ENCODE data around the gene LRRC52. TPM values are rescaled to one million over a fixed set of nuclear protein-coding genes. Genes with fewer than 3 reads are reported as not detected.

Gene LRRC52
- total RNA-seq, 1 experiment from 2014 or later = not detected

DNA sequence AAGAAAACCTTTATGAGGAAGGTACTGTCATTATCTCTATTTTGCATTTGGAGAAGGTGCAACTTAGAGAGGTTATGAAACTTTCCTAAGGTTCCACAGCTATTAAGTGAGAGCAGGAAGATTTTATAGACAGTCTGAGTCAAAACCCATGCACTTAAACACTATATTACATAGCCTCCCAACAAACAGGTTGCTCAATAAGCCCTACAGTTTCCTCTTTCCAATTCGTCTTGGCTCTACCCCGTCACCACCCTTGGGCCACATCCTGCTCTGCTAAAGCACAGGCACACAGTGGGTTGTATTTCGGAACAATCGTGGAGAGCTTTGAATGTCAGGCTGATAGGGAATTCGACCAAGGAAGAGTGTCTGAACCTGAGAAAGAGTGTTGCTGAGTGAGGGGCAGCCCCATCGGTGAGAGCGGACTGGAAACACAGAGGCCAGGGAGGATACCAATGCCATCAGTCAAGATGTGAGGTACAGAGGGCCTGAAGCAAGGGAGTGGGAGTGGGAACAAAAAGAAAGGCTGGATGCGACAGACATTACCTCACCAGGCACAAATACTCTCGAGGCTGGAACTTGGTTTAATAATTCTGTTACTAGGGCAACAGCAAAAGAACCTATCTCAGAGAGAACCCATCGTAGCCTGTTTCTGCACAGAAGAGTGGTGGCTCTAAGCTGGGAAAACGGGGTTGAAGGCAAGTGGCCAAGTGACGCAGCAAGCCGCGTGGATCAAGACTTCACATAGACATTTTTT lies 6.3 kb upstream of the LRRC52 start:
- no peak for DNase-seq (ENCODE audit: low read depth)

DNA sequence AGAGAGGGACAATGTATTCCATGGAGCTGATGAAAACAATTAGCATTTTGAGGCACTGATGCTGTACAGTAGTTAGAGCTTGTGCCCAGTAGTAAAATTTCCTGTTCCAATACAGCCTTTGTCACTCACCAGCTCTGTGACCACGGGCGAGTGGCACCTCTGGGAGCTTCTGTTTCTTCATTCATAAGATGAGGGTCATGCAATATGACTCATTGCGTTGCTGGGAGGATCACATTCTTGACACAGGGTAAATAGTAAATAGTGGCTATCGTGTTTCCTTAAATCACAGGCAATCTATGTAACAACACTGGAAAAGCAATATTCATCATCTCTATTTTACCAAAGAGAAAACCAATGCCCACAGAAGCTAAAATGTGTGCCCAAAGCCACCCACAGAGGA lies 4.5 kb upstream of the LRRC52 start:
- DNase-seq (ENCODE audit: low read depth) = peak; percentile 71

DNA sequence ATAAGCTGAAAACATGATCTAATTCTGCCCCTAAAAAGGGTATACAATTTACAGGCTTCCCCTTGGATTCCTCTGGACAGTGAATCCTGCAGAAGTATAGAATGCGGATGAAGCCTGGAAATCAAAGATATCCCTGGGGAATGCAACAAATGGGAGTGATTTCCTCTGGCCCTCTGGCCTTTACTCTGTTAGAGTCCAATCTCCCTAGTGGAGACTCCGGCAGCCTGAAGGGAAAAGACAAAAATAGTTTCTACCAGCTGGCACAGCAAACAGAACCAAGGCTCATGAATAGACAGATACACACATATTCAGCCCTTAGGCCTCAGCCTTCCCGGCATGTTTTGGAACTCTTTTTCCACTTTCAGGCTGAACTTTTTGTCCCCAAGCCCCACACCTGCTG lies 3.9 kb upstream of the LRRC52 start:
- no peak for DNase-seq (ENCODE audit: low read depth)

- no peak for DNase-seq (ENCODE audit: low read depth)
Measured at GRCh38 chr1:165542015-165542631, 1.7 kb upstream of the LRRC52 start.

DNA sequence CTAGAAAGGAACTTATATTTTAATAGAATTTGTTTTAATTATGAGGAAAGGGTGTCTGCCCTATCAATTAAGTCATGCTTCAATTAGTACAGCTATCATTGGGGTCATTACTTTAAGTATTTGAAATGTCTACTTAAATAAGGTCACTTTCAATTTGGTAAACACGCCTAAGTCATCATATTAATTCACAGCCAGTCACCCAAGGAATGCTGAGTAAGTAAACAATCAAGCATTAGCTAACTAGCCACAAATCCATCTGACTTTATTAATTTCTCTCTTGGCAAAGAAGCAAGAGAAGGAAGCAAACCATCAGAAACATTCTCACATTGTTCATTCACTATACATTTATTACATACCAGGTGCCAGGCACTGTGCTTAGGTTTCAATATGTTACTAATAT lies 1.2 kb upstream of the LRRC52 start:
- DNase-seq (ENCODE audit: low read depth) = no peak

- no peak for DNase-seq (ENCODE audit: low read depth)
Measured at GRCh38 chr1:165544996-165545395, 1.2 kb downstream of the LRRC52 start.

DNA sequence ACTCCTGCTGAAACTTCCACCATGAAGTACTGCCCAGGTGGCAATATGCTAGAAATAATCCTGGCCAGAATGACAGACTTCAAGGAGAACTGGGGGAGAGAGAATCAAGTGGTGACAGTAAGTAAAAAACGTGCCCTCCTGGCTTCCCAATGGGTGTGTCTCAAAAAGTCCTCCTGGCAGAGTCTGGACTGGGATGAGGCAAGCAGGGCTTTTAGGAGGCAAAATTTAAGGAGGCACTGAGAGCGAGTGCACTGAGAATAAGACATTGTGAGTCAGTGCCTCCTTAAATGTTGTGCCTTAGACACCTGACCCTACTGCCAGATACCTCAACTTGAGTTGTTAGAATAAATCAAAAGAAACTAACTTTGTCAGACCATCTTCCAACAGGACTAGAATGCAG lies 2.2 kb downstream of the LRRC52 start:
- DNase-seq (ENCODE audit: low read depth) = no peak

DNA sequence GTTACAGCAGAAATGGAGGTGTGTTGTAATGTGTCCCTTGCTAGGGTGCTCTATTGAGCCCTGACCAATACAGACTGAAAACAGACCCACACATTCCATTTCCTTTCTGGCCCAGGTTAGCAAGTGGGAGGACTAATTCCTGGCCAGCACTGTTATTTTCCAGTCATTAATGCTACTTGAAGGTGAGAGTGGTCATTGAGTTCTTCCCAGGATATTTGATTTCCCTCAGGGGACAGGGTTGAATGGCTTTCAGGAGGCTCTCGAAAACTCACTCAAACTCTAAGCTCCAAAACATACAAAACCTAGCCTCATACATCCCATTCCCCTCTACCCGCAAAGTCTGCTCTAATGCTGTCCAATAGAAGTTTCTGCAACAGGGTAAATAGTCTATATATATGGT lies 6.2 kb downstream of the LRRC52 start:
- DNase-seq (ENCODE audit: low read depth) = no peak

GRCh38 chr1:165551469-165551868 lies 7.7 kb downstream of the LRRC52 start:
- no peak for DNase-seq (ENCODE audit: low read depth)

GRCh38 chr1:165560883-165561656 lies 17.3 kb downstream of the LRRC52 start:
- DNase-seq (ENCODE audit: low read depth) = no peak

DNA sequence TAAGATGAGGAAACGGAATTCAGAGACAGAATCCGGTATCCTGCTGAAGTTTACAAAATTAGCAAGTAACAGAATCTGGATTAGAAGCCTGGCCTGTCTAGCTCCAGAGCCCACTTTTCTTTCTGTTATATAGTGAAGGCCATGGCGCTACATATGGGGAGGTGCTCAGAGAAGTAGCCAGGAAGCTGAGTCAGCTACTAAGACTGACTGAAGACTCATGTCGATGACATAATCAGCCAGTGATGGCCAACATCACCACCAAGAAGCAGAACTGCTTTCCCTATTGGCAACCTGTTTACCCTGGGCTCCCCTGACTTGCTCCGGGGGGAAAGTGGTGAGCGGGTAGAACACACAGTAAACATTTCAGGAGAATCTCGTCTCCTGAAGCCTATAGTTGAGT lies 18.8 kb downstream of the LRRC52 start:
- peak; percentile 55 for DNase-seq (ENCODE audit: low read depth)

DNA sequence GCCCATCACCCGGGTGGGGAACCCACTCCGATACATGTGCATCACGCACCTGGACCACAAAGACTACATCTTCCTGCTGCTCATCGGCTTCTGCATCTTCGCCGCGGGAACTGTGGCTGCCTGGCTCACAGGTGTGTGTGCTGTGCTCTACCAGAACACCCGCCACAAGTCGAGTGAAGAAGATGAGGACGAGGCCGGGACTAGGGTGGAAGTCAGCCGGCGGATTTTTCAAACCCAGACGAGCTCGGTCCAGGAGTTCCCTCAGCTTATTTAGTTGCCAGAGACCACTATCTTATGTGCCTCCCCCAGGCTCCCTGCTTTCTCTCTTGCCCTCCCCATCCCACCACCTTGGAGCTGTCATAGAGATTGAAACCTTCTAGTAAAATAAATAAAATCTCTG lies 19.8 kb downstream of the LRRC52 start:
- no peak for DNase-seq (ENCODE audit: low read depth)

DNA sequence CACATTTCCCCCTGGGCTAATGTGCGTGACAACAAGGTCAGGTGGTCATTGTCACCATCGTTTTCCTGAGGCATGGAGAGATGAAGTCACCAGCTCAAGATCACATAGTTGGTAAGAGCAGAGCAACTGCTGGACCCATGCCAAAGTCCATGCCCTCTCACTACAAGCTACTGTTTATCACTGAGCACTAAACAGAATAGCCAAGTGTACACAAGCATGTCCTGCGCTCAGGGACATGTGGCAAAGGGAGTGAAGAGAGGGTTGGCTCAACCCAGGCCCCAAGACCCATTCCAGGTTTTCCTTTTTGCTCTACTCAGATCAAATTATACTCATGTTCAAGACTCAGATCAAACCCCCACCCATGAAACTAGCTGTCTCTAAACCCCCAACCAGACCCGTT lies 20.8 kb downstream of the LRRC52 start:
- no peak for DNase-seq (ENCODE audit: low read depth)

DNA sequence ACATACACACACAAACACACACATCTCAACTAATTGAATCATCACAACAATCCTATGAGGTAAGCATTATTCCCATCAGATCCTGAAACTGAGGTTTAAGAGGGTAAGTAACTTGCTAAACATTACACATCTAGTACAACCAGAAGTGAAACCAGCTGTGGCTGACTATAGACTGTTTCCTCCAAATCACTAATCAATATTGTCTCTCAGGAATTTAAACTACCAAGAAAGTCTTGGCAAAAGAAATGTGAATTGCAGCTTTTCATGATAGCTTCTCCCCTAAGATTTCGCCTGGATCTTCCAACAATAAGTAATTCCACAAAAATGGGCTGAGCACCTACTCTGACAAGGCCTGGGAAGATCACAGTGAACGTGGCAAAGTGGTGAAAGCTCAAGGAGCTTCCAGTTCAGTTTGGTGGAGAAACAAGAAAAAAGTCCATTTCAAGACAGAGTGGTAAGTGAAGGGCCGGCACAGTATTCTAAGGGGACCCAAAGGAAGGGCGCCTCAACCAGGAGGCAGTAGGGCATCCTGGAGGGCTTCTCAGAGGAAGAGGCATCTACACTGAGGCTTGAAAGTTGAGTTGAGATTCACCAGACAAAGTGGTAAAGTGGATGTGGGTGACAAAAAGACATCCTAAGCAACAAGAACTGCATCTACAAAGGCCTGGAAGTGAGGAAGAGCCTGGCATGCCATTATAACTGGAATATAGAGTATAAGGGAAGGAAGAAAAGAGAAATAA lies 22.1 kb downstream of the LRRC52 start:
- no peak for DNase-seq (ENCODE audit: low read depth)

DNA sequence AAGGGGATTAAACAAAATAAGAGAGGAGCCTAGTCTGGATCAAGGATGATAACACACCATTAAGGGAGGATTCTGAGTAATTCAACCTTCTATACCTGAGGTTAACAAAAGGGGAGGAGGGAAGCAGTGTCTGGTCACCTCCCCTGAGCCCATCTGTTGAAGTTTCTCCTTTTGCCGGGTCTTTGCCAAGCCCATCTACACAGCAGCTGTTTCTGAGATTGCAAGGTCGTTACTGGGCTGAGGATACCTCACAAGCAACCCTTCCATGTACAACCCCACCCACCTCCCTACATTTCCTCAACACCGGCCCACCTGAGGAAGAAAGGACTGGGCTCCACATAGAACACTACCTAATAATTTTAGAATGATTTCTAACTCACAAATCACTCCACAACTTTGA lies 26.3 kb downstream of the LRRC52 start:
- DNase-seq (ENCODE audit: low read depth) = no peak

- DNase-seq (ENCODE audit: low read depth) = no peak
Measured at GRCh38 chr1:165573787-165574186, 30.0 kb downstream of the LRRC52 start.

DNA sequence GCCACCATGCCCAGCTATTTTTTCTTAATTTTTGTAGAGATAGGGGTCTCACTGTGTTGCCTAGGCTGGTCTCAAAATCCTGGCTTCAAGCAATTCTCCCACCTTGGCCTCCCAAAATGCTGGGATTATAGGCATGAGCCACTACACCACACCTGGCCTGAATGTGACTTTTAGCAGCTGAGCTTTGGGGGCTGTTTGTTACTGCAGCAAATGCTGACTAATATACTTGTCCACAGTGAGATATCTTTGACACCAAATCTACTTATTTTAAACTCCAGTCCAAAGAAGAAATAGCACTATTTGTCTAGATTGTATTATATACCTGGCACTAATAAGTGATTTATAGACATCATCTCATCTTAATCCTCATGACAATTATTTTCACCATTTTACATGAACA lies 30.5 kb downstream of the LRRC52 start:
- DNase-seq (ENCODE audit: low read depth) = no peak

DNA sequence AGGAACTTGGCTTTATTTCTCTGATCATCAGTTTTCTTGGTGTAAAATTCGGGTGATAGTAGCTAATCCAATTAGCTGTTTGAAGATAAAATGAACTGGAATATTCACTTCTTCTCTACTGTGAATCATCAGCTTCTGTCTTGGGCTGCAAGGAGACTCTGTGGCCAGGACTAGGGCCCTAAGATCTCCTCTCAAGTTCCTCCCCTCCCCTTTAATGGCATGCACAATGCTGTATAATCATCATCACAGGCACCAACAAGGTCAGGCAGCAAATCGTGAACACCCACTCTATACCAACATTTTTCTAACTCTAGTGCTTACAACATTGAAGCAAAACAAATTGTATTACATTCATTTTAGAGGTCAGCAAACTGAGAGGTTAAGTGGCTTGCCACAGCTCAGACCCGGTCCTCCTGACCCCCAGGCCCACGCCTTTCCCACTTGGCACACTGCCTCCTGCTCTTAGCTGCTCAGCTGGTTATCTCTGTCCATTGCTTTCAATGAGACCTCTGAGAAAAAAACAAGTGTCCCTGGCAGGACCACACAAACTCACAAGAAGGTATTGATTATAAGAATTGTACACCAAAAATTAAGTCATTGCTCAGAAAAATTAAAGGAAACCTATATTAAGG lies 31.8 kb downstream of the LRRC52 start:
- DNase-seq (ENCODE audit: low read depth) = no peak

GRCh38 chr1:165576536-165576935 lies 32.7 kb downstream of the LRRC52 start:
- DNase-seq (ENCODE audit: low read depth) = no peak

- no peak for DNase-seq (ENCODE audit: low read depth)
Measured at GRCh38 chr1:165577707-165578106, 33.9 kb downstream of the LRRC52 start.

GRCh38 chr1:165580931-165581871 lies 37.4 kb downstream of the LRRC52 start:
- DNase-seq (ENCODE audit: low read depth) = no peak

Data from Daoy (cell line).